ENCODE results near the gene IFIT2.

The IFIT2 gene

DNA sequence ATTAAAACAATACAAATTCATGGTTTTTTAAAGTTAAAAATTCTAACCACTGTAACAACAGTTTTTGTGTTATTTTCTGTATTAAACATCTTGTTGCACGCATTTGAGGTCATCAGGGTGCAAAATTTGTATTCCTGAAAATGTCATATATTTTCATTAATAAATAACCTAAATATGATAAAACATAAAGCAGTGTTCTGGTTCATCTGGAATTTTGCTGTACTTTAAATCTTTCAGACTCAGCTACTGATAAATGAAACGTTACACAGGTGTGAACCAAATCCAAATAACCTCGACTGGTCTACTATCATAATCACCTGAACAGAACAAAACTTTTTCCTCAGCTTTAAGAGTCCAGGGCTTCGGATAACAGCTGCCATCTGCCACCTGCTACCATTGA, 6.9 kb downstream of the IFIT2 start:
- Histone ChIP-seq H3K4me1 (ENCODE audit: insufficient read depth, poor library complexity, severe bottlenecking) (no peaks in the 10 kb centered on the region), H3K9me3 (ENCODE audit: severe bottlenecking) (no peaks in the 10 kb centered on the region), H3K36me3 (ENCODE audit: low read depth) (no peaks in the 10 kb centered on the region), H3K4me3 (ENCODE audit: severe bottlenecking) (no peak overlapping the region), H3K27me3 (ENCODE audit: insufficient read depth, poor library complexity, severe bottlenecking) (no peaks in the 10 kb centered on the region), H3K27ac (ENCODE audit: poor library complexity, severe bottlenecking) (no peak overlapping the region)
- ATAC-seq (ENCODE audit: low read depth) (no peak), DNase-seq (ENCODE audit: low spot score) (no peak)
- TF ChIP-seq, protein P1, sequence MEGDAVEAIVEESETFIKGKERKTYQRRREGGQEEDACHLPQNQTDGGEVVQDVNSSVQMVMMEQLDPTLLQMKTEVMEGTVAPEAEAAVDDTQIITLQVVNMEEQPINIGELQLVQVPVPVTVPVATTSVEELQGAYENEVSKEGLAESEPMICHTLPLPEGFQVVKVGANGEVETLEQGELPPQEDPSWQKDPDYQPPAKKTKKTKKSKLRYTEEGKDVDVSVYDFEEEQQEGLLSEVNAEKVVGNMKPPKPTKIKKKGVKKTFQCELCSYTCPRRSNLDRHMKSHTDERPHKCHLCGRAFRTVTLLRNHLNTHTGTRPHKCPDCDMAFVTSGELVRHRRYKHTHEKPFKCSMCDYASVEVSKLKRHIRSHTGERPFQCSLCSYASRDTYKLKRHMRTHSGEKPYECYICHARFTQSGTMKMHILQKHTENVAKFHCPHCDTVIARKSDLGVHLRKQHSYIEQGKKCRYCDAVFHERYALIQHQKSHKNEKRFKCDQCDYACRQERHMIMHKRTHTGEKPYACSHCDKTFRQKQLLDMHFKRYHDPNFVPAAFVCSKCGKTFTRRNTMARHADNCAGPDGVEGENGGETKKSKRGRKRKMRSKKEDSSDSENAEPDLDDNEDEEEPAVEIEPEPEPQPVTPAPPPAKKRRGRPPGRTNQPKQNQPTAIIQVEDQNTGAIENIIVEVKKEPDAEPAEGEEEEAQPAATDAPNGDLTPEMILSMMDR (IDR thresholded peaks at IDR 0.05; ENCODE audit: poor library complexity, severe bottlenecking), result no peak

DNA sequence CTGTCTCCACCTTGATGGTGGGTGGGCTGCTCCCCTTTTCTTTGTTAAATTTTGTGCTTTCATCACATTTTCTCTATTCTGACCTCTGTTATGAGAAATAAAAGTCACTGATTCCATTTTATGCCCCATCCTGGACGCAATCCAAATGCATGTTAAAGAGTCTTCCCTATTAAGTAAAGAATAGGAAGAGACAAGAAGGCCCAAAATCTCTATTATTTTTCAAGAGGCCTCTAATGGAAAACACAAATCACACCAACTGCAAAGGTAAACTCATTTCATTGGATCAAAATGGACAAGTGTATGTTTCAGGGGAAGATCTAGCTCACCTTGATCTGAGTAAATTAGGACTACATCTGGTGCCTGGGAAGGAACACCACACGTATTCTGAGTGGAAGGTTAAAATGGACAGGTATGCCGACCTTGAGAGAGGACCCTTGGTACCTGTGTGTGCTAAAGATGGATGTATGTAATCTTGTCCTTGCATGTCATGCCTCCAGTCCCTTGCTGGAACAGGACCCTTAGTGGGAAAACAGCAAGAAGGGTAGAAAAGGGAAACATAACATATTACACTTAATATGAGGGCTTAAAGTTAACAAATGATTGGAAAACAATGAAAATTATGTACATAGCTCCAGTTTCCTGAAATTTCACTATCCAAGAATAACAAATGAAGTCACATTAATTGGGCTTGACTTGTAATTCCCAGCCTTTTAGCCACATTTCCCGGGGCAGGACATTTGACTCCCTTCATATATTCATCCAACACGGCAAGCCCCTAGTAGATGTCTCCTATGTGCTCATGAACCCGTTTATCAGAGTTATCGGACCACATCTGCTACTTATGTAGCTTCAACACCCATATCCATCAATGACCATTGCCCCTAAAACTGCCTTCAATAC, 7.6 kb downstream of the IFIT2 start:
- Histone ChIP-seq H3K27me3 (ENCODE audit: insufficient read depth, poor library complexity, severe bottlenecking) (no peaks in the 10 kb centered on the region), H3K4me1 (ENCODE audit: insufficient read depth, poor library complexity, severe bottlenecking) (no peaks in the 10 kb centered on the region), H3K4me3 (ENCODE audit: severe bottlenecking) (no peak overlapping the region), H3K9me3 (ENCODE audit: severe bottlenecking) (no peaks in the 10 kb centered on the region), H3K27ac (ENCODE audit: poor library complexity, severe bottlenecking) (no peak overlapping the region), H3K36me3 (ENCODE audit: low read depth) (no peaks in the 10 kb centered on the region)
- DNase-seq (ENCODE audit: low spot score) (no peak), ATAC-seq (ENCODE audit: low read depth) (no peak)
- TF ChIP-seq, protein P1 (IDR thresholded peaks at IDR 0.05; ENCODE audit: poor library complexity, severe bottlenecking), result no peak

DNA sequence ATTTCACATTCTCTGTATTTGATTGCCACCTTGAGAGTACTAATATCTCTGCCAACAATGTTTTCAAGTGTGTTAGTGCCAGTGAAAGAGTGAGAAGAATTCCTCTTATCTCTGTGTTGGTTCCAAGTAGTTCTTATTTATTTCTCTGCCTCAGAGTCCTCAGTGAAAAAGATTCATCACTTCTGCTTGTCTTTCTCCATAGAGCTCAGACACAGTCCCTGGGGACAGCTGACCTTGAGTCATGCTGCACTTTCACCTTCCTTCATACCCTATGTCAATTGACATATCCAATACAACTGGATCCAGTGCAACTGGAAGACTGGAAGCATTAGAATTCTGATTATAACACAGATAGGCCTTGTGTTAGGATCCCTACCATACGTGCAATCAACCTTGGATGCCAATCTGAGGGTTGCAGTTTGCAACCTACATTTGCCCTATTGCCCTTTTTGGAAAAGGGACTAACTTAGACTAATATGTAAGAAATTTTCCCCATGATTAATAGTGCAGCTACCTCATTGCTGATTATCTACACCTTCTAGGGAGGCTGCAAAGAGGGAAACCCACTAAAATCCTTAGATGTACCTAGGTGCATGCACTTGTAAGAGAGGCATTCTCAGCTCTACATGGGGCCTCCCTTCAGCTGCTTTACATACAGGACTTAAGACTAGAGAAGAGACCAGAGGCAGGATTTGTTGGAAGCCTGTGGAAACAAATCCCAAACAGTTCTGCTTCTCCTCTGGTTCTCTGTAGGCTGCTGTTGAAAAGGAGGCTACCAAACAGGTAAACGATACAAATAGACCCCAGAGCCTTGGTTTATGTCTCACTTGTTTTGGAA, 8.4 kb downstream of the IFIT2 start:
- ATAC-seq (ENCODE audit: low read depth) (no peak), DNase-seq (ENCODE audit: low spot score) (no peak)
- no peaks in the 10 kb centered on the region for H3K36me3 ChIP-seq (ENCODE audit: low read depth)
- no peaks in the 10 kb centered on the region for H3K9me3 ChIP-seq (ENCODE audit: severe bottlenecking)
- H3K4me3 ChIP-seq (ENCODE audit: severe bottlenecking), result no peak overlapping the region
- H3K27me3 ChIP-seq (ENCODE audit: insufficient read depth, poor library complexity, severe bottlenecking), result no peaks in the 10 kb centered on the region
- no peak overlapping the region for H3K27ac ChIP-seq (ENCODE audit: poor library complexity, severe bottlenecking)
- no peaks in the 10 kb centered on the region for H3K4me1 ChIP-seq (ENCODE audit: insufficient read depth, poor library complexity, severe bottlenecking)
- TF ChIP-seq, protein P1 (IDR thresholded peaks at IDR 0.05; ENCODE audit: poor library complexity, severe bottlenecking), result no peak

DNA sequence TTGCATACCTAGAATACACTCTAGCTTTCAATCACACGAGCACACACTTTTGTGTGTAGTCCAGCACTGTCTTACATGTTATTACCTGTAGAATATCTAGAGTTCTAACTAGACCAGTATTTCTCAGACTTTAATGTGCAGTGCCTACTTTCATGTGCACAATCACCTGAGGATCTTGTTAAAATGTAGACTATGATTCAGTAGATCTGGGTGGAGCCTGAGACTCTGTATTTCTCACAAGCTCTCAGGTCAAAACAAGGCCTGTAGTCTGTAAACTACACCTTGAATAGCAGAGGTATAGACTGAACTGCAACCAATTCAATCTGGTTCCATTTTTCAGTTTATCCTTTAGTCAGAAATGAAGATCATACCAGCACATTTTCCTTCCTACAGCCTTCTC, 11.1 kb downstream of the IFIT2 start:
- Histone ChIP-seq H3K9me3 (ENCODE audit: severe bottlenecking) (no peaks in the 10 kb centered on the region), H3K4me3 (ENCODE audit: severe bottlenecking) (no peak overlapping the region), H3K4me1 (ENCODE audit: insufficient read depth, poor library complexity, severe bottlenecking) (no peaks in the 10 kb centered on the region), H3K27ac (ENCODE audit: poor library complexity, severe bottlenecking) (no peak overlapping the region), H3K27me3 (ENCODE audit: insufficient read depth, poor library complexity, severe bottlenecking) (no peaks in the 10 kb centered on the region), H3K36me3 (ENCODE audit: low read depth) (no peaks in the 10 kb centered on the region)
- TF ChIP-seq, protein P1 (IDR thresholded peaks at IDR 0.05; ENCODE audit: poor library complexity, severe bottlenecking), result no peak
- ATAC-seq (ENCODE audit: low read depth) (no peak), DNase-seq (ENCODE audit: low spot score) (no peak)
